Choroid plexus epithelial cell (primary cell): ENCODE measurements around the gene SERPINA12.
"Not testable (repeated sequence)": the region's sequence is repeated elsewhere in the genome, so short reads cannot be mapped to it uniquely, and the experiment has no call there.

Source experiments
- DNase-seq: peaks from one replicate; pipeline ENCODE4 v3.0.0-alpha.2; 2010; ENCODE audit warnings: low read depth
- H3K4me3 ChIP-seq: 2 replicates; pipeline ENCODE4 v1.5.1; 2011; ENCODE audit warnings: low read depth, mild to moderate bottlenecking, control low read depth, low read length, moderate library complexity
- TF ChIP-seq, protein P1 (sequence below): conservative IDR thresholded peaks from 2 replicates; pipeline ENCODE4 v1.5.1; 2011; ENCODE audit warnings: low read depth, mild to moderate bottlenecking, control low read depth, inconsistent platforms, low read length, moderate library complexity

Gene SERPINA12

DNA sequence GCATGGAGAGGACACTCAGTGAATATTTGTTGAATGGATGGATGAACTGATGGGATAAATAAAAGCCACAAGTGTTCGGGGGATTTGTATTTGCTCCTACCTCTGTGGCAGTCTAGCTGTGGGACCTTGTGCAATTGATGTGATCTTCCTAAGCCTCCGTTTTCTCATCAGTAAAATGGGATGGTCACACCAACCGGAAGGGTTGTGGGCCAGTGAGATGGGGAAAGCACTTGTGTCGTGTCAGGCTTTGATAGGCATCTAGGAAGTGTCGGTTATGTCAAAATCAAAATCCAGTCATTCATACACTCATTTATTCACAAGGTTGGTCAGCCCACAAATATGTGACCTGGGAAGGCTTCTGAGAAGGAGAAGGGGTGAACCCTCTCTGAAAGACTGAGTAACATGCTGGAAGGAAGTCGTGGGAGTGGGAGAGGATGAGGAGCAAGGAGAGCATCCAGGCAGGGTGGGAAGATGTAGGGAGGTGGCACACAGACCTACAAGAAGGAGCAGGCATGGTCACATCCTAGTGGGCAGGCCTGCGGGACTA, 25.5 kb downstream of the SERPINA12 start:
- no peak overlapping the region for H3K4me3 ChIP-seq
- TF ChIP-seq, protein P1, sequence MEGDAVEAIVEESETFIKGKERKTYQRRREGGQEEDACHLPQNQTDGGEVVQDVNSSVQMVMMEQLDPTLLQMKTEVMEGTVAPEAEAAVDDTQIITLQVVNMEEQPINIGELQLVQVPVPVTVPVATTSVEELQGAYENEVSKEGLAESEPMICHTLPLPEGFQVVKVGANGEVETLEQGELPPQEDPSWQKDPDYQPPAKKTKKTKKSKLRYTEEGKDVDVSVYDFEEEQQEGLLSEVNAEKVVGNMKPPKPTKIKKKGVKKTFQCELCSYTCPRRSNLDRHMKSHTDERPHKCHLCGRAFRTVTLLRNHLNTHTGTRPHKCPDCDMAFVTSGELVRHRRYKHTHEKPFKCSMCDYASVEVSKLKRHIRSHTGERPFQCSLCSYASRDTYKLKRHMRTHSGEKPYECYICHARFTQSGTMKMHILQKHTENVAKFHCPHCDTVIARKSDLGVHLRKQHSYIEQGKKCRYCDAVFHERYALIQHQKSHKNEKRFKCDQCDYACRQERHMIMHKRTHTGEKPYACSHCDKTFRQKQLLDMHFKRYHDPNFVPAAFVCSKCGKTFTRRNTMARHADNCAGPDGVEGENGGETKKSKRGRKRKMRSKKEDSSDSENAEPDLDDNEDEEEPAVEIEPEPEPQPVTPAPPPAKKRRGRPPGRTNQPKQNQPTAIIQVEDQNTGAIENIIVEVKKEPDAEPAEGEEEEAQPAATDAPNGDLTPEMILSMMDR = no peak
- peak; percentile 36 for DNase-seq

DNA sequence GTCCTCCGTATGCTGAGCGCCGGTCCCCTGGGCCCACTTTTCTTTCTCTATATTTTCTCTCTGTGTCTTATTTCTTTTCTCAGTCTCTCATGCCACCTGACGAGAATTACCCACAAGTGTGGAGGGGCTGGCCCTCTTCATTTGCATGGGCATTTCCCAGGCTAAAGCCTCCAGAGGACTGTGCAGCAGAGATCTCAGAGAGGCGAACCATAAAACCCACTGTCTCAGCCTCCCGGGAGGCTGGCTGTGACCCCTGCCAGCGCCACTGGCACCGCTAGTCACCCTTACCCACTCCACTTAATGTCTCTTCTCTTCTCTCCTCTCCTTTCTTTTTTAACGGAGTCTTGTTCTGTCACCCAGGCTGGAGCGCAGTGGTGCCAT, 26.2 kb downstream of the SERPINA12 start:
- DNase-seq = no peak
- no peak overlapping the region for H3K4me3 ChIP-seq
- TF ChIP-seq, protein P1 = no peak

DNA sequence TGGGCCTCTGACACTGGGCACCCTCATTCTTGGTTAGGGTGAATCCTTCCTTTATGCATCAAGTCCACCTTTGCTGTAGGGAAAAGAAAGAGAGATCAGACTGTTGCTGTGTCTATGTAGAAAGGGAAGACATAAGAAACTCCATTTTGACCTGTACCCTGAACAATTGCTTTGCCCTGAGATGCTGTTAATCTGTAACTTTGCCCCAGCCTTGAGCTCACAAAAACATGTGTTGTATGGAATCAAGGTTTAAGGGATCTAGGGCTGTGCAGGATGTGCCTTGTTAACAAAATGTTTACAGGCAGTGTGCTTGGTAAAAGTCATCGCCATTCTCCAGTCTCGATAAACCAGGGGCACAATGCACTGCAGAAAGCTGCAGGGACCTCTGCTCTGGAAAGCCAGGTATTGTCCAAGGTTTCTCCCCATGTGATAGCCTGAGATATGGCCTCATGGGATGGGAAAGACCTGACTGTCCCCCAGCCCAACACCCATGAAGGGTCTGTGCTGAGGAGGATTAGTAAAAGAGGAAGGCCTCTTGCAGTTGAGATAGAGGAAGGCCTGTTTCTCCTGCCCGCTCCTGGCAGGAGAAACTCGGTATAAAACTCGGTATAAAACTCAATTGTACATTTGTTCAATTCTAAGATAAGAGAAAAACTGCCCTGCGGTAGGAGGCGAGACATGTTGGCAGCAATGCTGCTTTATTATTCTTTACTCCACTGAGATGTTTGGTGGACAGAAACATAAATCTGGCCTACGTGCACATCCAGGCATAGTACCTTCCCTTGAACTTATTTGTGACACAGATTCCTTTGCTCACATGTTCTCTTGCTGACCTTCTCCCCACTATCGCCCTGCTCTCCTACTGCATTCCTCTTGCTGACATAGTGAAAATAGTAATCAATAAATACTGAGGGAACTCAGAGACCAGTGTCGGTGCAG, 26.9 kb downstream of the SERPINA12 start:
- H3K4me3 ChIP-seq, DNase-seq: not testable (repeated sequence)

DNA sequence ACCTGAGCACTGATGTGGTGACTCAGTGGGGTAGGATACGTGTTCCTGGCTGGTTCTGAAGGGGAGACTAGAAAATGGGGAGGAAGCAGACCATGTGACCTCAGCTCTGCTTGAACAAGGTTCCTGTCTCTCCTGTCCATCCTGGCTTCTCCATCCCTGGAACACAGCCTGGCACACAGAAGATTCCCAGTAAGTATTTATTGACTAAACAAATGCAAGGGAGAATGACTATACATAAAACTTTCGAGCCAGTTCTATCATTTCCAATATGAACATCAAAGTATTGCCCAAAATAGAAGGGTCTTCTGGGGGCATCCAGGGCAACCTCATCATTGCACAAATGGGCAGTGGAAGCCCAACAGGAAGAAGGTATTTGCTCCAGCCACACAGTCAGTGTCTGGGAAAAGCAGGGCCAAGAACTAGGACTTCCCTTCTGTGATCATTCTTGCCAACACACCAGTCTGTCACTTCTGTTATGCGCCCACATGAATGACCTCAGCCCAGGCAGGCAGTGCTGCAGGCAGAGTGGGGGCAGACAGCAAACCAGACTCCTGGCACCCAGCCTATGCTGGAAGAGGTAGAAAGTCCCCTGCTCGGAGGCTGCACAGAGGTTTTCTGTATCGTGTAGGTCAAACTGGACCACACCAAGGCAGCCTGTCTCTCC, 27.7 kb downstream of the SERPINA12 start:
- TF ChIP-seq, protein P1 = no peak
- no peak for DNase-seq
- H3K4me3 ChIP-seq = no peak overlapping the region

DNA sequence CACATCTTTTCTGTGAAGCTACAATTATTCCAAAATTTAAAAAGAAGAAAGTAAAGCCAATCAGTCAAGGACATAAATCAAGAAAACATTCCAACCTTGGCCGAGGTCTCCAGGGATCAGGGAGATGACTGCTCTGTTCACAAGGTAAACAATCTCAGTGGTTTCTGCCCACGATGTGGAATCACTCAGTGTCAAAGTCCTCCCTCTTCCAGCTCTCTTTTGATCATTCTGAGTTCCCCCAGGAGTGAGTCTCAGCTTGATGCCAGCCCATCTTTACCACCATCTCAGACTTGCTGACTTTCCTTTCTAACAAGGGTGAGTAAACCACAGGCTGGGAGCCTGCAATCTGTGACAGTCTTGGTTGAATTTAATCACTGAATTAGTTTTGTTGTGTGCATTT, 28.5 kb downstream of the SERPINA12 start:
- TF ChIP-seq, protein P1 = no peak

DNA sequence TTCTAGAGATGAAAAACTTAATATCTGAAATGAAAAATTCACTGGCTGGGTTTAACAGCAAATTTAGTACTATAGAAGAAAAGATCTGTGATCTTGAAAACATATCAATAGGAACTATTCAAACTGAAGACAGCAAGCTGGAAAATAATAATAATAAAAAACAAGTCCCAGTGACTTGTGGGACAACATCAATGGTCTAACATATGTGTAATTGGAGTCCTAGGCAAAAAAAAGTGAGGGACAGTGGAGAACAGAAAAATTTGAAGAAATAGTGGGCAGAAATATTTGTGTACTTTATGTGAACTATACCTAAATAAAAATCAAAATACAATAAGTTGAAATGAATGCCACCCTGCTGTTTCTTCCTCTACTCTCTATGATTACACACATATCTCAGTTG, 30.8 kb downstream of the SERPINA12 start:
- TF ChIP-seq, protein P1 = no peak
- no peak for DNase-seq
- no peak overlapping the region for H3K4me3 ChIP-seq

More for the DNA sequence above, 28.5 kb downstream of the SERPINA12 start:
- H3K4me3 ChIP-seq = no peak overlapping the region
- no peak for DNase-seq

DNA sequence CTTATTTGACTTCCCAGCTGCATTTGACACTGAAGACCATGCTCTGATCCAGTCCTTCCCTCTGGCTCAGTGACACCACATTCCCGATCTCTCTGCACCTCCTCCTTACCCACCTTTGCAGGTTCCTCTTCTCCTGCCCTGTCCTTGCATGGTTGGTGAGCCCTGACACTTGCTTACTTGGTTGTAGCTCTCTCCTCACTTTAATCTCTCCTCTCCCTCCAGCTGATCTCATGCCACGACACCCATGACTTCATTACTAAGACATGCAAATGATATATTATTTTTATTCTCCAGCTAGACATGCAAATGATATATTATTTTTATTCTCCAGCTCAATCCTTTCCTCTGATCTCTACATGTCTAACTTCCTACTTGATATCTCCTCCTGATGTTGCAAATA, 33.2 kb downstream of the SERPINA12 start, which contains the start of gene SERPINA9:
SERPINA9 (minus strand) TSS at position 175 of the 400 bp plus-strand sequence. CDS start 6,357 bp downstream, outside the sequence.
- no peak within 1 kb of the TSS for H3K4me3 ChIP-seq
- TF ChIP-seq, protein P1 = no peak
- DNase-seq = no peak
